ENCODE data around the gene ATP13A3.

Gene ATP13A3

DNA sequence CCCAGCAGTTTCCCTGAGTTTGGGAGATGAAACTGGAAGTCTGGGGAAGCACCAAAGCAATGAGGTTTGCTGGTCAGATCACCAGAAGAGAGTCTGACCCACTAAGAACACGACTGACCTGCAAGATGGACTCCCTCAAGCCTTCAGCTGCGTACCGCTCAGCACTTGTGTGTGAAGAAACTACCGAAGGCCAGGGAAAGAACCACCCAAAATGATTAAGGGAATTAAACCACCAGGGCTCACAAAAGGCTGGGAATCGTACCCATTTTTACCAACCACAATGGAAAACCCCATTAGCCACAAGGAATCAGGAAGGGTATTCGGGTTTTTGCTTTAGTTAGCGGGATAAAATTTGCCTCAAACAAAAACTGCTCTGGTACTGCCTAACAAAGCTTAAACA lies 21.6 kb downstream of the ATP13A3 start:
- H3K4me1 ChIP-seq (ENCODE audit: control insufficient read depth, insufficient read depth, low read length) = no peaks in the 10 kb centered on the region
- H3K36me3 ChIP-seq (ENCODE audit: control insufficient read depth, insufficient read depth, low read length) = no peaks in the 10 kb centered on the region; the same call in 1 of the 2 replicates
- no peaks in the 10 kb centered on the region for H3K27me3 ChIP-seq (ENCODE audit: control insufficient read depth, insufficient read depth, low read length)
- DNase-seq (ENCODE audit: low read depth, low spot score) = no peak
- H3K4me3 ChIP-seq (ENCODE audit: low read length) = no peak overlapping the region
- WGBS (ENCODE audit: insufficient coverage, insufficient read length) = no CpG with 5 or more reads among the region's 7 CpGs
- no peaks in the 10 kb centered on the region for H3K9me3 ChIP-seq (ENCODE audit: control insufficient read depth, insufficient read depth, low read length)
- no peak overlapping the region for H3K27ac ChIP-seq (ENCODE audit: low read length)

DNA sequence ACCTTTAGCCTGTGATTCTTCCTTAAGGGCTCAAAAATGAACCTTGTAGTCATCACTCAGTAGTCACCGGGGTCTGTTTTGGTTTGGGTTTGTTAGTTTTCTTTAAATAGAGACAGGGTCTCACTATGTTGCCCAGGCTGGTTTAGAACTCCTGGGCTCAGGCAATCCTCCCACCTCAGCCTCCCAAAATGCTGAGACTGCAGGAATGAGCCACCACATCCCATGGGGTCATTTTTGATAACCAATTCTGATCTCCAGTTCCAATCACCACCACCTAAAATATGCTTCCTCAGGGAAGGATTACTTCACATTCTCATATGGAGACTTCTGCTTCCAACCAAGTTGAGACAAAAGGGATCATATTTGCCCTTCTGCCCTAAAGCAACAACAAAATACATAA lies 22.1 kb downstream of the ATP13A3 start:
- no peaks in the 10 kb centered on the region for H3K27me3 ChIP-seq (ENCODE audit: control insufficient read depth, insufficient read depth, low read length)
- DNase-seq (ENCODE audit: low read depth, low spot score) = no peak
- H3K4me3 ChIP-seq (ENCODE audit: low read length) = no peak overlapping the region
- no peaks in the 10 kb centered on the region; the same call in 1 of the 2 replicates for H3K36me3 ChIP-seq (ENCODE audit: control insufficient read depth, insufficient read depth, low read length)
- H3K4me1 ChIP-seq (ENCODE audit: control insufficient read depth, insufficient read depth, low read length) = no peaks in the 10 kb centered on the region
- no peak overlapping the region for H3K27ac ChIP-seq (ENCODE audit: low read length)
- H3K9me3 ChIP-seq (ENCODE audit: control insufficient read depth, insufficient read depth, low read length) = no peaks in the 10 kb centered on the region
- no CpG with 5 or more reads among the region's 1 CpG for WGBS (ENCODE audit: insufficient coverage, insufficient read length)

DNA sequence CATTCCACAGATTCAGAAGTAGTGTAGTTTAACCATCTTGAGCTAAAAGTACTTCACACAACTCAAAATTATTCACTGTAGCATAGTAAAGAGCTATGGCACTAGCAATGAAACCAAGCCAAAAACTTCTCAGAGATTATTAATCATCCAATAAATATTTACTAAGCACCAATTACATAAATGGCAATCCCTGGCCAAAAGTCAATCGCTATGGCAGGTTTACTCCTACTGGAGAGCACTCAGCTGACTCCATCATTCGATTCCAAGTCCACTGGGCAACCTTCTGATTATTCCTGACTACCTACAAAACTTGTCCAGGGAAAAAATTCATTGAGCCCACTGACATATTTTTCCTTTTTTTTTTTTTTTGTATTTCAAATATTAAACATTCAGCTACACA lies 23.9 kb downstream of the ATP13A3 start:
- no peaks in the 10 kb centered on the region for H3K27me3 ChIP-seq (ENCODE audit: control insufficient read depth, insufficient read depth, low read length)
- no peaks in the 10 kb centered on the region for H3K9me3 ChIP-seq (ENCODE audit: control insufficient read depth, insufficient read depth, low read length)
- no peaks in the 10 kb centered on the region; the same call in 1 of the 2 replicates for H3K36me3 ChIP-seq (ENCODE audit: control insufficient read depth, insufficient read depth, low read length)
- no peaks in the 10 kb centered on the region for H3K4me1 ChIP-seq (ENCODE audit: control insufficient read depth, insufficient read depth, low read length)
- no peak overlapping the region for H3K27ac ChIP-seq (ENCODE audit: low read length)
- WGBS (ENCODE audit: insufficient coverage, insufficient read length) = no CpG with 5 or more reads among the region's 2 CpGs
- H3K4me3 ChIP-seq (ENCODE audit: low read length) = no peak overlapping the region
- no peak for DNase-seq (ENCODE audit: low read depth, low spot score)

DNA sequence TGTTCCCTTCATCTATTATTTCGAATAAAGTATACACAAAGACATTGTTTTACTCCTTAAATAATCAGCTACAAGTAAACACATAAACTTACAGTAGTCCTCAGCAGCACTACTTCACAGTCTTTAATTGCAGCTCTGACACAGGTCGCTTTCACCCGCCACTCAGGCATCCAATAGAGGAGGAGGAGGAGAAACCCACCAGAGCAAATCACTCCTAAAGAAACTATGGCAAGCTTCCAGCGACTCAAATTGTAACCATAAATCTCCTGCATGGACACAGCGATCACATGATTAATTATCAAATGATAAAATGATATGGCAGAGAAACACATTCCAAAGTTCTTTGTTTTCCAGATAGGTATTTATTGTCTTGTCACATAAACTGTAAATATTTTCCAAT lies 26.2 kb downstream of the ATP13A3 start:
- no peaks in the 10 kb centered on the region for H3K9me3 ChIP-seq (ENCODE audit: control insufficient read depth, insufficient read depth, low read length)
- no peak for DNase-seq (ENCODE audit: low read depth, low spot score)
- WGBS (ENCODE audit: insufficient coverage, insufficient read length) = no CpG with 5 or more reads among the region's 5 CpGs
- no peaks in the 10 kb centered on the region; the same call in 1 of the 2 replicates for H3K36me3 ChIP-seq (ENCODE audit: control insufficient read depth, insufficient read depth, low read length)
- H3K4me1 ChIP-seq (ENCODE audit: control insufficient read depth, insufficient read depth, low read length) = no peaks in the 10 kb centered on the region
- H3K27ac ChIP-seq (ENCODE audit: low read length) = no peak overlapping the region
- H3K27me3 ChIP-seq (ENCODE audit: control insufficient read depth, insufficient read depth, low read length) = no peaks in the 10 kb centered on the region
- no peak overlapping the region for H3K4me3 ChIP-seq (ENCODE audit: low read length)

DNA sequence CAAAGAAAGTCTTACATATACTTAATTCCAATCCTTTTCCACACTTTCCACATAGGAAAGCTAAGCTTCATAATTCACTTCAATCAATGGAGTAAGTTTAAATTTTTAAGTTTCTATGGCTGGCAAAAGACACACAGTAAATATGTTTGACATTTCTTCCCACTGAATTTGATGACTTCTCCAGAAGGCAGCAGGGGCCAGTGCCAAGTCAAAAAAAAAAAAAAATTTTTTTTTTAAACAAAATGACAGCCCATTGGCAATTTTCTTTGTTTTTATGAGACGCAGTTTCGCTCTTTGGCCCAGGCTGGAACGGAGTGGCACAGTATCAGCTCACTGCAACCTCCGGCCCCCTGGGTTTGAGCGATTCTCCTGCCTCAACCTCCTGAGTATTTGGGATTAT lies 28.7 kb downstream of the ATP13A3 start:
- no peaks in the 10 kb centered on the region; the same call in 1 of the 2 replicates for H3K36me3 ChIP-seq (ENCODE audit: control insufficient read depth, insufficient read depth, low read length)
- DNase-seq (ENCODE audit: low read depth, low spot score) = no peak
- no peaks in the 10 kb centered on the region for H3K27me3 ChIP-seq (ENCODE audit: control insufficient read depth, insufficient read depth, low read length)
- H3K4me3 ChIP-seq (ENCODE audit: low read length) = no peak overlapping the region
- WGBS (ENCODE audit: insufficient coverage, insufficient read length) = no CpG with 5 or more reads among the region's 5 CpGs
- no peaks in the 10 kb centered on the region for H3K9me3 ChIP-seq (ENCODE audit: control insufficient read depth, insufficient read depth, low read length)
- no peaks in the 10 kb centered on the region for H3K4me1 ChIP-seq (ENCODE audit: control insufficient read depth, insufficient read depth, low read length)
- no peak overlapping the region for H3K27ac ChIP-seq (ENCODE audit: low read length)

DNA sequence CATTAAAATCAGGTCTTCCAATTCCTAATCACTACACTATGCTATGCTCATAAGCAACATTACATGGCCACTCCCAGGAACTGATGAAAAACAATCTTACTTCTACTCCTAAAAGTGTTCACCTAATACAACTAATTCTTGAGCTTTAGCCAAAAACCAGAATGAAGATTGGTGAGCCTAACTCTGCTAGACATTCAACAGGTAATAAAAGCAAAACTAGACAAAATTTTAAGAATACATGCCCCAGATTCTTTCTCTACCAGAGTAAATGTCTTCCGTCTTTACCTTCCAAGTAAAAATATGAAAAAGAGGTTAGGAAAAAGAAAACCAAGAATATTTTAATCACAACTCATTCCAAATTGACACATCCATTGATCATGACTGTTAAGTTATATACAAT lies 31.3 kb downstream of the ATP13A3 start:
- H3K4me3 ChIP-seq (ENCODE audit: low read length) = no peak overlapping the region
- no peak overlapping the region for H3K27ac ChIP-seq (ENCODE audit: low read length)
- WGBS (ENCODE audit: insufficient coverage, insufficient read length) = no CpG with 5 or more reads among the region's 1 CpG
- no peaks in the 10 kb centered on the region; the same call in 1 of the 2 replicates for H3K36me3 ChIP-seq (ENCODE audit: control insufficient read depth, insufficient read depth, low read length)
- DNase-seq (ENCODE audit: low read depth, low spot score) = no peak
- H3K27me3 ChIP-seq (ENCODE audit: control insufficient read depth, insufficient read depth, low read length) = no peaks in the 10 kb centered on the region
- no peaks in the 10 kb centered on the region for H3K9me3 ChIP-seq (ENCODE audit: control insufficient read depth, insufficient read depth, low read length)
- no peaks in the 10 kb centered on the region for H3K4me1 ChIP-seq (ENCODE audit: control insufficient read depth, insufficient read depth, low read length)

DNA sequence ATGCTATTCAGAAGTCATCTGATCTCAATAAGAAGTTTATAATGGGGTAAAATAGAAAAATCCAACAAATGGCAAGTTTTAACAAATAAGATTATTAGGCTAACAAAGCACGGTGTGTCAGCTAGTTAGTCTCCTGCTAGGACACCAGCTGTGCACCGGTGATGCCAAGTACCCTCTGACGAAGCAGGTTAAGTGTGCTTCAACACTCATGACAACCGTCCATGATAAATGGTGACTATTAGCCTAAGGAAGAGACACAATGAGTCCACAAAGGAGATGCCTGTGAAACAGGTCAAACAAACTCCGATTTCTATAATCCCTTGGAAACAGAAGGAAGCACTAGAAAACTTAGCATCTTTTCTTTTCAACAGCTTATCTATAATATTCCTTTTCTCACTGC lies 36.5 kb downstream of the ATP13A3 start:
- H3K4me1 ChIP-seq (ENCODE audit: control insufficient read depth, insufficient read depth, low read length) = no peaks in the 10 kb centered on the region
- H3K36me3 ChIP-seq (ENCODE audit: control insufficient read depth, insufficient read depth, low read length) = peaks cover 7% of the 10 kb centered on the region; the same call in 1 of the 2 replicates
- H3K9me3 ChIP-seq (ENCODE audit: control insufficient read depth, insufficient read depth, low read length) = no peaks in the 10 kb centered on the region
- no peak overlapping the region for H3K27ac ChIP-seq (ENCODE audit: low read length)
- no peak for DNase-seq (ENCODE audit: low read depth, low spot score)
- H3K4me3 ChIP-seq (ENCODE audit: low read length) = no peak overlapping the region
- no peaks in the 10 kb centered on the region for H3K27me3 ChIP-seq (ENCODE audit: control insufficient read depth, insufficient read depth, low read length)
- no CpG with 5 or more reads among the region's 5 CpGs for WGBS (ENCODE audit: insufficient coverage, insufficient read length)

DNA sequence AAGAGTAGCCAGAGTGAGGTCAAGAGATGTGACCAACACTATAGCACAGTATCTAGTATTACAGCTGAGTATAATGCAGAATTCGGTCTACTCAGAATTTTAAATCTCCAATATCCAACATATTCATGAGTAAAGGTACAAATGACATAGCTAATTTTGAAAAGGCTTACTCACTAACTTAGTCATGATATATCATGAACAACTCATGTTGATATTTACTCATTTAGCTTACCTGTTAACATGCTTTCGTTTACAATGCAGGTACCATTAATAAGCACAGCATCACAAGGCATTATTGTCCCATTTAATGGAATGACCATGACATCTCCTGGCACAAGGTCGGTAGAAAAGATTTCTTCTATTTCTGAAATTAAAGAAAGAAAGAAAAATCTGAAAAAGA lies 36.9 kb downstream of the ATP13A3 start:
- no peaks in the 10 kb centered on the region for H3K9me3 ChIP-seq (ENCODE audit: control insufficient read depth, insufficient read depth, low read length)
- no peak overlapping the region for H3K27ac ChIP-seq (ENCODE audit: low read length)
- no peaks in the 10 kb centered on the region for H3K27me3 ChIP-seq (ENCODE audit: control insufficient read depth, insufficient read depth, low read length)
- no peaks in the 10 kb centered on the region for H3K4me1 ChIP-seq (ENCODE audit: control insufficient read depth, insufficient read depth, low read length)
- no peak for DNase-seq (ENCODE audit: low read depth, low spot score)
- no CpG with 5 or more reads among the region's 3 CpGs for WGBS (ENCODE audit: insufficient coverage, insufficient read length)
- peaks cover 7% of the 10 kb centered on the region; the same call in 1 of the 2 replicates for H3K36me3 ChIP-seq (ENCODE audit: control insufficient read depth, insufficient read depth, low read length)
- H3K4me3 ChIP-seq (ENCODE audit: low read length) = no peak overlapping the region

DNA sequence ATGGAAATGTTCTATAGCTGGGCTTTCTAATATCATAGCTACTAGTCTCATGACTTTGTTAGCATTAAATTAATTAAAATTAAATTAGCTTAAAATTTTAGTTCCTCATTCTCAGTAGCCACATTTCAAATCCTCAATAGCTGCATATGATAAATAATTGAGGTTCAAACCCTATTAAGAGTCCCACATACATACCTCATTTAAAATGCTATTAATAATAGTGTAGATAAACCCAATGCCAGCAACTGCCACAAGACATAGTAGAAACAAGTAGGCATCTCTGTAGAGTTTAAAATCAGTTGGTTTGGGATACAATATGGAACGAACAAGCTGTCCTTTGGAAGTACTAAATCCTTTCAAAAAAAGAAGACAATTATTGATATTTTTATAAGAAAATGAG lies 39.1 kb downstream of the ATP13A3 start:
- no peak for DNase-seq (ENCODE audit: low read depth, low spot score)
- Histone ChIP-seq H3K4me3 (ENCODE audit: low read length) (no peak overlapping the region), H3K4me1 (ENCODE audit: control insufficient read depth, insufficient read depth, low read length) (no peaks in the 10 kb centered on the region), H3K27me3 (ENCODE audit: control insufficient read depth, insufficient read depth, low read length) (no peaks in the 10 kb centered on the region), H3K27ac (ENCODE audit: low read length) (no peak overlapping the region), H3K9me3 (ENCODE audit: control insufficient read depth, insufficient read depth, low read length) (no peaks in the 10 kb centered on the region), H3K36me3 (ENCODE audit: control insufficient read depth, insufficient read depth, low read length) (peaks cover 7% of the 10 kb centered on the region; the same call in 1 of the 2 replicates)
- no CpG with 5 or more reads among the region's 1 CpG for WGBS (ENCODE audit: insufficient coverage, insufficient read length)

DNA sequence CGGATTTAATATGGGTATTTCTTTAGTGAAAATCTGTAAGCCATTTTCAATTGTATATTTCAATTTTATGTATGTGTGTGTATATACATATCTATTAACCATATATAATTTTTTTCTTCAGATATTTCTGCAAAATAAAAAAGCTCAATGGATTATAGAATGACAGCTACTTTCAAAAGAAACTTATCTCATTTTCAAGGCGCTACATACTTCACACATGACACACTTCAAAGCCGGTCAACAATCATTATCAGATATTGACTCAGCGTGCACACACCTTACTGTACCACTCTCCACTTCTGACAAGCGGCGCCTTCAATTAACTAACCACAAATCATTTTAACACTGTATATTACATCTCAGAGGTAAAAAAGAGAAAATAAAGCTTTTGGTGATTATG lies 39.6 kb downstream of the ATP13A3 start:
- no peak overlapping the region for H3K4me3 ChIP-seq (ENCODE audit: low read length)
- no peak for DNase-seq (ENCODE audit: low read depth, low spot score)
- H3K27me3 ChIP-seq (ENCODE audit: control insufficient read depth, insufficient read depth, low read length) = no peaks in the 10 kb centered on the region
- 100% methylated on average over 2 of the region's 6 CpGs for WGBS (ENCODE audit: insufficient coverage, insufficient read length)
- H3K4me1 ChIP-seq (ENCODE audit: control insufficient read depth, insufficient read depth, low read length) = no peaks in the 10 kb centered on the region
- H3K36me3 ChIP-seq (ENCODE audit: control insufficient read depth, insufficient read depth, low read length) = peaks cover 7% of the 10 kb centered on the region; the same call in 1 of the 2 replicates
- no peak overlapping the region for H3K27ac ChIP-seq (ENCODE audit: low read length)
- H3K9me3 ChIP-seq (ENCODE audit: control insufficient read depth, insufficient read depth, low read length) = no peaks in the 10 kb centered on the region

DNA sequence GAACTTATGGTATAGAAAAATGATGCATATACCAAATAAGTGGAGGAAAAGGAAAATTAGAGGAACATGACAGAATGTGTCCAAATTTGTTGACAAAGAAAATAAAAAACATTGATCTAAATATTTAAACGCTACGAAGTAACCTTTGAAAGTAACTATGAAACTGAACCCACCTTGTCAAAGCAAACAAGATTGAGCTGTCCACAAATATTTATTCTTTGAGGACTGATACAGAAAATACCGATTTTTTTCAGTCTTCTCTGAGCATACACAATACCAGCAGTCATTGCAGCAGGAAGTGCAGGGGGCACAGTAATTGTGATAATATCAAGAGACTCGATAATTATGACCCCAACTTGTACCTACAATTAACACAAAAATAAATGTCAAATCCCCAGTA lies 40.0 kb downstream of the ATP13A3 start:
- Histone ChIP-seq H3K4me3 (ENCODE audit: low read length) (no peak overlapping the region), H3K27ac (ENCODE audit: low read length) (no peak overlapping the region)
- no peak for DNase-seq (ENCODE audit: low read depth, low spot score)

More for the DNA sequence above, 40.0 kb downstream of the ATP13A3 start:
- Histone ChIP-seq H3K9me3 (ENCODE audit: control insufficient read depth, insufficient read depth, low read length) (no peaks in the 10 kb centered on the region), H3K27me3 (ENCODE audit: control insufficient read depth, insufficient read depth, low read length) (no peaks in the 10 kb centered on the region), H3K4me1 (ENCODE audit: control insufficient read depth, insufficient read depth, low read length) (no peaks in the 10 kb centered on the region), H3K36me3 (ENCODE audit: control insufficient read depth, insufficient read depth, low read length) (peaks cover 7% of the 10 kb centered on the region; the same call in 1 of the 2 replicates)
- no CpG with 5 or more reads among the region's 4 CpGs for WGBS (ENCODE audit: insufficient coverage, insufficient read length)
